GM19351 (cell line): Measurements from ENCODE around the gene GABBR2.
"Not testable (repeated sequence)": the region's sequence is repeated elsewhere in the genome, so short reads cannot be mapped to it uniquely, and the experiment has no call there.

Experiments used
- ATAC-seq: cut with Tn5 transposase; IDR thresholded peaks from one replicate; pipeline ENCODE4 v1.9.1; 2021; ENCODE audit warnings: mild to moderate bottlenecking, moderate library complexity; ENCODE audit not compliant: unreplicated experiment

GABBR2 gene

DNA sequence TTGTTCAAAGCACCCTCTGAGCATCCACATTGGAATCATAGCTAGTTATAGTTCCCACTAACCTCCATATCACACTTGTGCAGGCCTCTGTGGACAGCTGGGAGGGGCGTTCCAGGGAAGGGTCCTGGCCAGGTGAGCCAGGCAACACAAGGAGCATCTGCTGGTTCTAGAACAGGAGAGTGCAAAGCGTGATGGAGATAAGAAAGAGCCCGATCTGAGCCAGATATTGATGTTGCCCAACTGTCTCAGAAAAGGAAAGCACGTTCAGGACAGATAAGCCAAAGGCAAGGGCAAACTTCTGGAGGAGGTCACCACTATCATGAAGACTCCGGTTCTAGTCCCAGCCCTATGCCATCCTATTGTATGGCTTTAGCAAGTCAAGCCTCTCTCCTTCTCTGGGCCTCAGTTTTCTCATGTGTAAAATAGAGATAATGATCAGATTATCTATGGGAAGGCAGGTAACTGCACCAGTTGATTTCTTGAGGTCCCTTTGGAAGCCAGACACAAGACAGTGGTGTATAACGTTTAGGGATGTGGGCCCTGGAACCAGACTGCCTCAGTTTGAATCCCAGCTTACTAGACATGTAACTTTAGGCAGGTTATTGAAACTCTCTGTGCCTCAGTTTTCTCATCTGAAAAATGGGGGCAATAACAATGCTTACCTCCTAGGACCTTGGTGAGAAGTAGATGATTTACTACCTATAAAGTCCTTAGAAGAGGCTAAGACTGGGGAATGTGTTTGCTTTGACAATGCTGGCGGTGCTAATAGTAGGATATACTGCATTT, 19.8 kb downstream of the GABBR2 start:
- no peak for ATAC-seq

DNA sequence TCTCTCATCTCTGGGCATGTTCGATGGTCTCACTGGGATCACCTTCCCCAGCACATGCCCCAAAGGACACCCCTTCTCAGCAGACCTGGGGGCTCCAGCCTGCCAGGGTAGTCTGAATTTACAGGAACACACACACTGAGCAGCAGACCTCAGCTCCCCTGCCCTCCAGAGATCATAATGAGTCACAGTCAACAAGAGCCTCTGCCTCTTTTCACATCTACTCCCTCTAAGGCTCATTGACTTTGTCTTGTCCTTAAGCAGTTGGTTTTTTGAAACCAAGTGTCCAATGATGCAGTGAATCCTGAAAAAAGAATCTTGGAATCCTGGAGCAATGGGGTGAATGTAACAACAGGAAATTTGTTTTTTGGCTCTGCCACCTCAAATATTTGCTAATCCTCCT, 20.8 kb downstream of the GABBR2 start:
- ATAC-seq: no peak

DNA sequence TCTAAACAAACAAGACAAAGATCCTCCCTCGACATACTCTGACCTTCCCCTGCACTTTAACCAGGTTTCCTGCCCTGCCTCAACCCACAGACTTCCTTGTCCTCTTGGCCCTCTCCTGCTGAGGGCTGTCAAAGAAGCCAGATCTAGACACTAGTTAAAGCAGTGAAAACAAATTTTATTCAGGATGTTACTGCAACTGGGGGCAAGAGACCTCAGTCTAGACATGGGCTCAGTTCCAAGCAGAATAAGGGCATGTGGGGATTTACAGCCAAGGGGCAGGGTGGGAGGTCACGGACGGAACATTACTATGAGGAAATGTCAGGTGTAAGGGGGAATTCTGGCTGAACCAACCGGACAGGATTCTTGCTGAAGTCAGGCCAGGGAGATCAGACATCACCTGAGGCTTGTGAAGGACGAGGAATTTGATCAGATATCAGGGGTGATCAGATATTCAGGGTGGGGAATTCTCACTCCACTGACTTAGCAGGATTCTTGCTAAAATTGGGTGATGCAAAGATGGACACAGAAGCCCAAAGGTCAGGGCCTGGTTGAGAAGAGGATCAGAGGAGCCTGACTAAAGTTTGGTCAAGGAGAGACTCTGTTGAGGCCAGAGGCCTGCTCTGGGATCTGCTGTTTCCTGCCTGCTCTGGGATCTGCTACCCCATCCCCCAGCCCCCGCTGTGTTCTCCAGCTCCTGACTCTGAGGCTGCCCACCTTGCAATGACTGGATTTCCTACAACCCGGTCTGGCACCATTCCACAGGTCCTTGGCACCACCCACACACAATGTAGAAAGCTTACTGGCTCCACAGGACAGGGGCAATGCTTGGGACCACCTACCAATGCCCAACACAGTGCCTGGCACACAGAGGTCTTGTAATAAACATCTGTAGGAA, 21.5 kb downstream of the GABBR2 start:
- ATAC-seq: no peak

DNA sequence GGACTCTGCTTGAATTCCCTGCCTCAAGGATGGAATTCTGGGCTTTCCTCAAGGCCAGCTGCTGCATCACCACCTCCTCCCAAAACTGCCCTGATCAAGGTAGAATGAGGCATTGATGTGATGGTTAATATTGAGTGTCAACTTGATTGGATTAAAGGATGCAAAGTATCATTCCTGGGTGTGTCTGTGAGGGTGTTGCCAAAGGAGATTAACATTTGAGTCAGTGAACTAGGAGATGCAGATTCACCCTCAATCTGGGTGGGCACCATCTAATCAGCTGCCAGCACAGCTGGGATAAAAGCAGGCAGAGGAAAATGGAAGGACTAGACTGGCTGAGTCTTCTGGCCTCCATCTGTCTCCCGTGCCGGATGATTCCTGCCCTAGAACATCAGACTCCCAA, 23.9 kb downstream of the GABBR2 start:
- ATAC-seq: not testable (repeated sequence)

DNA sequence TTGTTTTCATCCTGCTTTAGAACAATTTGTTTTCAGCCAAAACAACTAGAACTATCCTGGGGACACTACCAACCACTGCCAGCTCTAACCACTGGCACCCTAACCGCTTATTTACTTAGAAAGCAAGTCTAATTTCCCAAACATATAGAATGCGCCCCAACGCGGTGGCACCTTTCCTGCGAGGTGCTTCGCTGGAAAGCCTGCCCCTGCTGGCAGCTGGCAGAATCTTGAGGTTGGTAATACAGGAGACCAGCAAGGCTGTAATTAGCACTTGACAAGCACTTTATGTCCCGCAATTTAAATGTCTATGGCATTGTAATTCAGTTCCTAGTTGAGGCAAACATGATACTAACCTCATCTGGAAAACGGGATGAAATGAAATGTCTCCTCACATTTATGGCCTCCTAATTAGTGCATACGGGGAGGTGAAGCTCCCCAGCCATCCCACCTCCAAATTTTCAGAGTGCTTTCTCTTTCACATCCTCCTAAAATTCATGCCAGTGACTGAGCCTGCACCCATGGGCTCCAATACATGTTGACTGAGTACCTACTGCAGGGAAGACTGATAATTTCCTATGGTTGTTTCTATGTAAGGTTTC, 30.4 kb downstream of the GABBR2 start:
- ATAC-seq: no peak

DNA sequence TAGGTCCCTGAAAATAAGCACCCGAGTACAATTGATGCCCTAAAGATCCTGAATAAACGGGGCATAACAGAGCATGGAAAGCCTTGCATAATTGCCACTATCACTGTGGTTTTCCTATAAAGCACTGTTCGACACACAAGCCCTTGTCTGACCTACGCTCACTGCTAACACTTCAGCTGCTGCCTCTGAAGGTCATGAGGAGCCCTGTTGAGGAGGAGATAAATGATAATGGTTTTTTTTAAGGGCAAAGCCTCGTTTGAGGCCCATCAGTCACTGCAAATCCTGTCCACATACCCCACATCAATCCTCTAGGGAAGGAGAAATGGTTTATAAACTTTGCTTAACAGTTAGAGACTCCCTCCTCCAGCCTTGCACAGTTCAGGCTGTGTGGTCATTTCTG, 35.1 kb downstream of the GABBR2 start:
- no peak for ATAC-seq

DNA sequence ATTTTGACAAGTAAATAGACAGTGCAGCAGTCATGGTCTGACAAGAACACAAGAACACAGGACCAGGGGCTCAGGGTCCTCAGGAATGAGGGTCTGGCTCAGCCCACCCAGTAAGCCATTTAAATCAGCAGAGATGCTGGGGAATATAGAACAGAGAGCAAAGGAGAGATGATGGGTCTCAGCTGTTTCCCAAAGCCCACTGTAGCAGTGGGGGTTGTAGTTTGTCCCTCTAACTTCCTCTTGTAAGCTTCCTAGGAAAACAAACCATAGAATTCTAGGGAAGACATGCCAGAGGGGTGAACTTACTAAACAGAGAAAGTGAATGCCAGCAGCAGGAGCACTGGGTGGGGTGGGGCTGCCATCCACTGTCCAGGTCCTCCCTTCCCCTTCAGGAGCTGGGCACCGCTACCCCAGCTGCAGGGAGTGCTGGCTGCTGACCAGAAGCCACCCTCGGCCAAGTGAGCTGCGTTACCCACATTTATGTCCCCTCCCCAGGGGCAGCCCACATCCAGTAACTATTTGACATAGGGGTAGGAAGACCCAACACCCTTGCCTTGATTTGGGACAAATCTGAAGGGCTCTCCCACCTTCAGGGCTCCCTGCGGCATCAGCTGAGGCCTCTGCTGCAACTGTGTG, 41.6 kb downstream of the GABBR2 start:
- ATAC-seq: no peak

DNA sequence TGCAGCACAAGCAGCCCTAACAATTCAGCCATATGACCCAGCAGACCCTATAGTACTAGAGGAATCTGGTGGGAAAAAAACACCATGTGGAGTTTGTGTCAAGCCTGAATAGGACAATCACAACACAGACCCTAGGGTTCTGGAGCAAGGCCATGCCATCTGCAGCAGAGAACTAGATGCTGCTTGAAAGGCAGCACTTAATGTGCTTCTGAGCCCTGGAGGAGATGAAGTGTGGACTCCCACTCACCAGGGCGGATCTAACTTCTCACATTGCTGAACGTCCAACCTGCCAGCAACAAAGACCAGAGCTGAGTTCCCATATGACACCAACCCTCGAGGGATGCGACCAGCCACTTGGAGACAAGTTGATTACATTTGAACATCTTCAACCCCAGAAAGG, 43.2 kb downstream of the GABBR2 start:
- ATAC-seq: no peak

DNA sequence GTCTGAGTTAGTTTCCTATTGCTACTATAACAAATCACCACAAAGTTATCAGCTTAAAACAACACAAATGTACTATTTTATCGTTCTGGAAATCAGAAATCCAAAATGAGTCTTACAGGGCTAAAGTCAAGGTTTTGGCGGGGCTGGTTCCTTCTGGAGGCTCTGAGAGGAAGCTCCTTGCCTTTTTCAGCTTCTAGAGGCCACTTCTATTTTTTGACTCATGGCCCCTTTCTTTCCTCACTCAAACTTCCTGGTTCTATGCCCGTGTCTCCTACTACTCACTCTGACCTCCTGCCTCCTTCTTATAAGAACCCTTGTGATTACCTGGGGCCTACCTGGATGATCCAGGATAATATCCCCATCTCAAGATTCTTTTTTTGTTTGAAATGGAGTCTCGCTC, 48.2 kb downstream of the GABBR2 start:
- ATAC-seq: no peak

DNA sequence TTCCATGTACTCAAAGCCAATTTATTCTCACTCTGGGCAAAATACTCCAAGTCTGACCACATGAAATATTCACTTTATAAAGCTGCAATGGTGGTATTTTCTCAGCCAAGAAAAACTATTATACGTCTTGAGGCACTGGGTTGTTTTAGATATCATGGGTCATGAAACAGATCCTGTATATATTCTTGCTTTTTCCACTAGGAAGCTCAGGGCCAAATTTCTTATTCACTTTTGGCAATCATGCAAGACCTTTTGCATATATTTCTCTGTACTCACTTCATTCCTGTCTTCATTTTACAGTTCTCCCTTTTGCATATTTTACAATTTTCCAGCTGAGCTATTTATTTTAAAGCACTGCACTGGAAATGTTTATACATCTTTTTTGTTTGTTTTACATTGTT, 49.8 kb downstream of the GABBR2 start:
- ATAC-seq: no peak

DNA sequence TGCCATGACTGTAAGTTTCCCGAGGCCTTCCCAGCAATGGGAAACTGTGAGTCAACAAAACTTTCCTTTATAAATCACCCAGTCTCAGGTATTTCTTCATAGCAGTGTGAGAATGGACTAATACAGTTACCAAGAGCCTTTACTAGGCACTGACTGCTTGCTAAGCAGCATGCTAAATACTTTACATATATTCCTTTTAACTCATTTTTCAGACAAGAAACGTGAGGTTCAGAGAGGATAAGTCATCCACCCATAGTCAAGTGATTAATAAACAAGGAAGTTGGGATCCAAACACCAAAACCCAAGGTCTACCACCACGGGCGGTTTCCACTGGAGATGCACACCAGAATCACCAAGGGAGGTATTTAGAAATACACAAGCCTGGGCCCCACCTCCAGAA, 50.8 kb downstream of the GABBR2 start:
- no peak for ATAC-seq

DNA sequence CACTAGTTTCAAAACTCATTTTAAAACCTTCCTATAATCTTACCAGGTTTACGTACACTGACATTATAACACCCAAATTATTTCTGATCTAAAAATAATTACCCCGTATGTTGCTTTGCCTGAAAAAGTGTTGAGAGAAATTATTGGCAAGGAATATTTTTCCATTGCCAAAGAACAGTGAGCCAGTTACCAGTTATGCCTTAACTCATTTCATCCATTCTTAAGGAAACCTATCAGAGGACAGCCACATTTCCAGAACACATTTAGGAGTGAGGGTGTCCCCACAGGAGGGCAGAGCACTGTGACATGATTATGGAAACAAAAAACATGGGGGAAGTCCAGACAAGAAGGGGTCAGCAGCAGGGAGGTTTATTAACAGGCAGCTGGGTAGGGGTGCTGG, 52.2 kb downstream of the GABBR2 start:
- ATAC-seq: no peak

DNA sequence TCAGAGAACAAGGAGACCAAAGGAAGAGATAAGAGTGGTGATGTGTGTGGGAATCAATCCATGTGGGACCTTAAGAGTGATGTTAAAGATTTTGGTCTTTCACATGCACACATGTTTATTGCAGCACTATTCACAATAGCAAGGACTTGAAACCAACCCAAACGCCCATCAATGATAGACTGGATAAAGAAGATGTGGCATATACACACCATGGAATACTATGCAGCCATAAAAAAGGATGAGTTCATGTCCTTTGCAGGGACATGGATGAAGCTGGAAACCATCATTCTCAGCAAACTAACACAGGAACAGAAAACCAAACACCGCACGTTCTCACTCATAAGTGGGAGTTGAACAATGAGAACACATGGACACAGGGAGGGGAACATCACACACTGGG, 53.3 kb downstream of the GABBR2 start:
- not testable (repeated sequence) for ATAC-seq

DNA sequence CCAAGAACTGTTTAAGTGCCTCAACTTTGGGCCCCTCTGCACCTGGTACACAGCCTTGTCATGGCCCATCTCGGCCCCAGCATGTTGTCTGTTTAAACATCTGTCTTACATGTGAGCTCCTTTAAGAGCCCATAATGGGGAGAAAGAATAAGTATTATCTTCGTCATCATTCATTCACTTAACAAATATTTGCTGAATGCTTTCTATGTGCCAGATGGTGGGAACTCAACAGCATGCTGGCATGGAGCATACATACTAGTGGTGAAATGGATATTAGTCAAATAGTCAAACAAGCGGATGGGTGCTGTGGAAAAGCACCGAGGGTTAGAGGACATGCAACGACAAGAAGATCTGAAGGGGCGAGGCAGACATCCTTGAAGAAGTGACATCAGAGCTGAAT, 54.5 kb downstream of the GABBR2 start:
- no peak for ATAC-seq

DNA sequence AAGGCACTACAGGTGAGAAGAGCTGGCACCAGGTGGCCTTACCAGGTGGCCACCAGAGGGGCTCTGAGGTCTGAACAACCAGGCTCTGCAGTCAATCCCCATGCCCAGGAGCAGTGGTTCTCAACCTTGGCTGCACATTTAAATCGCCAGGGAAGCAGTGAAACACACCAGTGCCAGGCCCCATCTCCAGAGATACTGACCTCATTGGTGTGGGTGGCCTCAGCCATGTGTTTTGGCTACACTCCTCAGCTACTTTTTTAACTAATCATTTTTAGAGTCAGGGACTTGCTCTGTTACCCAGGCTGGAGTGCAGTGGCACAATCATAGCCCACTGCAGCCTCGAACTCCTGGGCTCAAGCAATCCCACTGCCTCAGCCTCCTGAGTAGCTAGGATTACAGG, 56.0 kb downstream of the GABBR2 start:
- ATAC-seq: no peak

DNA sequence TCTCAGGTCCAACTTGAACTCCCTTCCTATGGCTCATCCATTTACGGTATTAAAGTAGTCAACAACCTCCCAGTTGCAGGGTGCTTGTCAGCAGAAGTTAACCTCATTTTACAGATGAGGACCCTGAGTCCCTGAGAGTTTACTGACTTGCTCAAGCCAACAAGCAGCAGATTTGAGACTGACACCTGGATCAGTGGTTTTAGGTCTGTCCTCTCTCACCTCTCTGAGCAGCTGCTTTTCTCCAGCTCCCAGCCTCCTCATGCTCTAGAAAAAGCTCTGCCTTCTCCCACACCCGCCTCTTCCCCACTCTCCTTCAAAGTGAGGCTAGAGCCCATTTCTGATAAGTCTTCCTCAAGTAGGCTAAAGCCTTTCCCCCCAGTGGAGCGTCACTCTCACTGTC, 56.4 kb downstream of the GABBR2 start:
- ATAC-seq: no peak

DNA sequence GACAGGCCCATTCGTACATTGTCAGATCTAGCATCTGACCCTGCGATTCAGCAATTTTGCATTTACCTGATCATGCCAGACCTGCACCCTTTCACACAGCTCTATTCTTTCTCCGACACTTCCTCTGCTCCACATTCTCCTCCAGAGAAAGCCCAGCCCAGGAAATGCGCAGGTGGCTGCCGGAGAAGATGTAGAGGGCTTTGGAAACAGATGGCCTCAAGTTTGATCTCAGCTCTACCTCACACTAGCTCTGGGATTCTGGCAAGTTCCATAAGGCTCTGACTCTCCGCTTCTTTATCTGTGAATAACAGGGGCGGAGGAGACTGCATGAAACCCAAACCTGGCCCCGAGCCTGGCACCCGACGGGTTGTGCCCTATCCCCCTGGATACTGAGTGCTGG, 61.5 kb downstream of the GABBR2 start:
- ATAC-seq: no peak

DNA sequence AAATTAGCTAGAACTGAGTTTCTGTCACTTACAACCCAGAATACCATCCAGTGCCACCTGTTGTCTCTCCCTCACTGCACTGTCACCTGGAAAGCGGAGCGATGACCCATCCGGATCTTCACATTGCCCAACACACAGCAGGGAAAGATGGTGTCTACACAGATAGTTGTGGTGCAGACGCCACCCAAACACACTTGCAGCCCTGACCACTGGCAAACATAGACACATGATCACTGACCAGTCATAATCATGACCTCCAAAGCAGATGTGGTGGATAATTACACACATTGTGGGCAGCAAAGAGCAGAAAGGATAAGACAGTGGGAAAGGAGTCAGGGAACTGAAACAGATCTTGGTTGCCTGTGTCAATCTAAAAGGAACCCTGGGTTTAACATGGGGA, 64.7 kb downstream of the GABBR2 start:
- no peak for ATAC-seq

DNA sequence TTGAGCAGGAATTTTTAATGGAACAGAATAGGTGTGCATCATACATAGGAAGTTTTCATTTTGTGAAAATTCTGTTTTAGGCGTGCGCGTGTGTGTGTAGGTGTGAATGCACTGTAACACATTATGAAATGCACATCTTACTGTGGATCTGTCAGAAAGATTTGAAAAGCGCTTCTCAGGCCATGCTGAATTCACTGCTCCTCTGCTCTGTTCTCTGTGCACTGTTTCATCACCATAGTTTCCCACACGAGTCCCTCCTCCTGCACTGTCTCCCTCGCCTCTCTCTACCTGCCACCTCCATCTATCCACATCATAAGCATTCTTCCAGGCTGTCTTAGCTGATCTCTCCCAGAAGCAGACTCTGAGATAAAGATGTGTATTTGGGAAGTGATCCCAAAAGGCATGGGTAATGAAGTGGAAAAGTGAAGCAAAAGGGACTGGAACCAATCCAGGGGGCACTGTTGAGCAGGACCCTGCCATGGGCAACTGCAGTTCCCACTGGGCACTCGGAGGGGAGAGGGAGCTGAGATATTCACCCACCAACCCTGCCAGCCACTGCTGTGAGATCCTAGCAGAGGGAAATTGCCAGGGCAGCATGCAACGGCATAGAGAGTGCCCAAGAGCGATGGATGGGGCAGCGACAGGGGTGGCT, 65.9 kb downstream of the GABBR2 start:
- no peak for ATAC-seq

DNA sequence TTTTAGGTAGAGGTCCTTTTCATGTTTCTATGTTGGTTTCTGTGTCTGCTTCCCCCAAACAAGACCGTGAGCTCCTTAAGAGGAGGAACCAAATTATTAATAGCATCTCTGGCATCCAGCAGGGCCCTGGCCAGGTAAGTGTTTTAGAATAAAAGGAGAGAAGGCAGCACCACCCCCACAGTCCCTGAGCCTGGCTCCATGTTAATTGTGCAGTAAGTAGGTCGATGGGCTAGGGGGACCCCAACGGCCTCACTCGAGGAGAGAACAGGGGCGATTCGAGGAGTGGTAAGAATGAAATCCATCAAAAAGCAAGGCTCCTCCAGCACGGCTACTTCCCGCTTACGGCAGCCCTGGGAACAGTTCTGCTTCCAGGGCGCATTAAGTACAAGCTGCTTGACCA, 67.0 kb downstream of the GABBR2 start:
- ATAC-seq: no peak

DNA sequence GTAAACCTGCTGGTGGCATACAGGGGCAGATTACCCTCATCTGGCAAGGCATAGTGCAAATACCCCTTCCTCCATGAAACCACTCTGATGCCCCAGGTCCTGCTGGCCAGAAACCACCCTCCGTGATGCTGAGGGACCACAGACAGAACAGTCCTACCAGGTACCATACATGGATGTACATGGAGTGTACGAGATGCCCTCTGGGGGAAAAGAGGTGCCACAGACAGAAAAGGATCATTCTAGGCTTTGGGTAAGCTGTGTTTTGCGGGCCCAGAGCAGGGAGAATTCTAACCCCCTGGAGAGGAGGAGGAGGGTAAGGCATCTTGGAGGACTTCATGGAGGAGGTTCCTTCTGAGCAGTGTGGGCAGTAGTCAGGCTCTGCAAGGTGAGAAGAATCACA, 68.3 kb downstream of the GABBR2 start:
- ATAC-seq: no peak
